ENCODE measurements around the gene INHBA.

Gene INHBA

GRCh38 chr7:41710838-41711237 lies 7.9 kb upstream of the INHBA start:
- no peak for DNase-seq

GRCh38 chr7:41709621-41710020 lies 6.7 kb upstream of the INHBA start:
- DNase-seq, result peak; percentile 38

DNA sequence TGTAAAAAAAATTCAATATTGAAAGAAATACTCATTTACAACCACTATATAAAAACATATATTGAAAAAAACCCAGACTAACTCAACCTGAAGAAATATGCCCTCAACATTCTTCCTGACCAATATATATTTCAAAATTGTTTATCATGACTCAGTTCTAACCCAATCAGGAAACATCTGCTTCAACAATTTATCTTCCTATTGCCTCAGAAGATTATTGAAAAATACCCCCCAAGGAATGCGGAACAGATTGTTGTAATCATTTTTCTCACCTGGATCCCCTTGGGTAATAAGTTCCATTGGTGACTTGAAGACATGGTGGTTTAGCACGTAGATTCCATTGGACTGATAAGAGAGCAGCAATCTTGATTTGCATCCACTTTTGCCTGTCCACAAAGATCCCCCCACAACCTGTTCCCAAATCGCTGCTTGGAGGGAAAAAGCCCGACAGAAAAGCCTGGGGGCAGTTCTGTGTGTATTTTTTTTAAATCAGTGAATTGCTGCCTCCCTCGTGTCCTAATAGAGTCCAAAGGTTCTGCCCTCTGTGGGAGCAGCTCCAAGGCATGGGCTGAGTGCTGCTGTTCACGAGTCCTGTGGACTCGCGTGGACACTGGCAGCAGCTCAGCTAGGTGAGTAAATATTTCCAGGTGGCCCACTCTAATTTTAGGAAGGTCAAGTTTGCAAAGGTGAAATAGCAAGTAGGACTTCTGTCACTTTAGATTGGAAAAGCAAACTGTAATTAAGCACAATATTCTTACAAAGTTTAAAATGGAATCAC lies 5.9 kb upstream of the INHBA start:
- DNase-seq, result no peak

DNA sequence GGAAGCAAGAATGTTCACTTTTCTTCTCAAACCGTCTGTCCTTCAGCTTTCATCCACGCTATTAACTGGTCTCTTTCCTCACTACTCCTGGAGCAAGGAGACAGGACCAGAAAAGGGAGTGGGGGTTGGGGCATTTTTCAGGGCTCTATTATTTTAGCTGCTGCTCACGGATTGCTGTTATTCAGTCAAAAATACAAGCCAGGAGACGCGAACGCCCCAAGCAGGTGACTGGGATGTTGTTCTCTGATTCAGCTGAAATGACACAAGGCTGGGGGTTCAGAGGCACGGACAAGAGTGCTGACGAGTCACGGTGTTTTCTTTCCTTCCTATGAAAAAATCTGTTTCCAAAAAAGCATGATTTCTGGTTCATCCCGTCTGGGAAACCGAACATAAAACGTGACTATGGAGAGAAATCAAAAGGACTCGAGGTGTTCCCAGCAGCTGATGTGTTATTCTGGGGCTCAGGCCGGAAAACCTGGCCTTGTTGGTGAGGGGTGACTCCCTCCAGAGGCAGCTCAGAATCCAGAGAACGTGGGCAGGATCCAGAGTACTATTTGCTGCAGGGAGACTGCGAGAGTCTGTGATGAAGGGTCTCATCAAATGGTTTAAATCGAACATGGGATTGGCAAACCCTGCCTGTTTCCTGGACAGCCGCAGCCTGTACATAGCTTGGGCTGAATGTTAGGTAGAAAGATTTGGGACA lies 3.5 kb upstream of the INHBA start:
- no peak for DNase-seq

DNA sequence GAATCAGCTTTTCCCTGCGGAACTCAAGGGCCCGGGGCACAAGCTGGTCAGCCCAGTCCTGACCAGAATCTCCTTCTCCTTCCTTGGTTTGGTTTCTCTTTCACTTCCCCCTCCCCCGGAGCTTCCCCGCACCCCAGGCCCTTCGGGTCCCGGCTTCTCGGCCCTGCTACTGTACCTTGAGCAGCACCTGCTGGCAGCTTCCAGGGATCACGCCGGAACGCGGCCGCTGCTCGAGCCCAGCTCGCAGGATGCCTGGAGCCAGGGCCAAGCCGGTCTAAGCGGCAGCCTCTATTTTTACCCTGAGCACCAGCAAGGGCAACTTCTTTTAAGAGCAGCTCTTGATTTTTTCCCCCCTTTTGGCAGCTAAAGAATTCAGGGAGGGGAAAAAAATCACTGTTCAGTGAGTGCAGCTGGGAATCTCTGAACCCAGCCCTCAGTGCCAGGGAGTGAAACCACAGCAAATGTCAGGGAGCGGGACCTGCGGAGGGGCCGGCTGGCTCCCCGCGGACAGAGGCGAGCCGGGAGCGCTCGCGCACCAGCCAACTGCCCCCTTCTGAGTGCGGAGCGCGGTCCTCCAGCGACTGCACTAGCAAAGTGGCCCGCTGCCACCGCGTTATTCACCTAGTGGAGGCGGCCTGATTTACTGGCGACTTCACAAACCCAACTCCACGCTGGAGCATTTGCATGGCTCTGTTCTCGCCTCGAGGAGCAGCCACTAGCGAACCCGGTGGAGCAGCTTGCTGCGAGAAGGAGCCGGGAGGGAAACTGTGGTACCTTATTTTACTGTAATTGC lies 2.4 kb upstream of the INHBA start:
- DNase-seq, result peak; percentile 86

- no peak for DNase-seq
Observed at GRCh38 chr7:41701068-41701941, 1.6 kb downstream of the INHBA start.

GRCh38 chr7:41700044-41700471 lies 2.8 kb downstream of the INHBA start:
- DNase-seq, result no peak

- peak; percentile 6 for DNase-seq
Observed at GRCh38 chr7:41699516-41699915, 3.4 kb downstream of the INHBA start.

DNA sequence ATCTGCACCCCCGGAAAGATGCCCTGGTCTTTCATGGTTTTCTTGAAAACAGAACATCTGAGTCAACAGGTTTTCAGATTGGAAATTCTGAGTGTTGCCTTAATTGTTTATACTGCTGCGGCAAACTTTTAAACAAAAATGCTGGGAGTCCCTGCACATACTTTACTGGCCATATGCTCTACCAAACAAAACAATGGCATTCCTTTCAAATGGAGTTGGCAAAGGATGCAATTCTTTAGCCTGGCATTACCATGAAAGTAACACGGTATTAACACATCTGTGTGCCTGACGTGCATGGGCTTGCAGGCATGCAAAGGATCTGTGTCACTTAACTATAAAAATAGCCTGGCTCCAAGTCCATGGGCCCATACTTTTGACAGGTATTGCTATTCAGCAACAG lies 4.2 kb downstream of the INHBA start:
- peak; percentile 29 for DNase-seq

GRCh38 chr7:41698114-41698513 lies 4.8 kb downstream of the INHBA start:
- no peak for DNase-seq

DNA sequence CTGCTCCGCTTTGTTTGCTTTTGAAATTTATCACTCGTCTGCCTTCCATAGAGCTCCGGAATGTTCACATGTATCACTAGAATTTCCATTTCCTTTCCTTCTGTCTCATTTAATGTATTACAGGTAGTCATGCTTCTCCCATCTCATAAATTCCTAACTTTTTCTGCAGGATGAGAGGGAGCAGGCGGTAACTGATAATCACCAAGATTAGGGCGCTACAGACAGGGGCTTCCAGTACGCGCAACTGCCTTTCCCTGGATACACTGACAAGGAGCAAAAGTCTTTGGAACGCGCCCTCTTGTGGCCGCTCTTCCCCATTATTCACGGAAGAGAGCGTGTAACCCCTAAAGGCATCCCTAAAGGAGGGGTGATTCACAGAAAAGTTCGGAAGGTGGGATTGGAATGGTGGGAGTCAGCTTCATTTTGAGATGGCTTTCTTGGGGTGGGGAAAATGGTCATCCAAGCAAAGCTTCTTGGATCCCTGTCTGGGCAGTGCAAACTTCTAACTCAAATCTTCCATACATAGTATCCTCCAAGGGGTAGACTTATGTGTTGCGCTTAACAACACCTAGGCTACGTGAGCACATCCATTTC lies 6.5 kb downstream of the INHBA start:
- DNase-seq, result peak; percentile 53

- no peak for DNase-seq
Observed at GRCh38 chr7:41695661-41696322, 7.1 kb downstream of the INHBA start.

DNA sequence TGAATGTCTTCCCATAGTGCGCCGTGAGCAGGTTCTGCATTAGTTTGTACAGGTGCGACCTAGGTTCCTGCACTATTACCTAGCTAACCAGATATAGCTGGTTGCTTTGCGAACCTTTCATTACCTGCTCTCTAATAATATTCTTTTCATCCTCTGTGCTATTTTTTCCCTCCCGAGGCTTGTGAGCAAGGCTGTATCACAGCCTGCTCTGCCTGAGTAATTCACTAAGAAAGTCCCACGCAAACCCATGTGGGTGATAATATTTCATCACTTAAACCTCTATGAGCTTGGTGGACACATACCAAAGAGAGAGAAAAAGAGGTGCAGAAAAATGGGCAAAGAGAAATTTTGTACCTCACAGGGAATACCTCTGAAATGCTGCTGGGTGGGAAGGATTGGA lies 8.4 kb downstream of the INHBA start:
- peak; percentile 16 for DNase-seq

DNA sequence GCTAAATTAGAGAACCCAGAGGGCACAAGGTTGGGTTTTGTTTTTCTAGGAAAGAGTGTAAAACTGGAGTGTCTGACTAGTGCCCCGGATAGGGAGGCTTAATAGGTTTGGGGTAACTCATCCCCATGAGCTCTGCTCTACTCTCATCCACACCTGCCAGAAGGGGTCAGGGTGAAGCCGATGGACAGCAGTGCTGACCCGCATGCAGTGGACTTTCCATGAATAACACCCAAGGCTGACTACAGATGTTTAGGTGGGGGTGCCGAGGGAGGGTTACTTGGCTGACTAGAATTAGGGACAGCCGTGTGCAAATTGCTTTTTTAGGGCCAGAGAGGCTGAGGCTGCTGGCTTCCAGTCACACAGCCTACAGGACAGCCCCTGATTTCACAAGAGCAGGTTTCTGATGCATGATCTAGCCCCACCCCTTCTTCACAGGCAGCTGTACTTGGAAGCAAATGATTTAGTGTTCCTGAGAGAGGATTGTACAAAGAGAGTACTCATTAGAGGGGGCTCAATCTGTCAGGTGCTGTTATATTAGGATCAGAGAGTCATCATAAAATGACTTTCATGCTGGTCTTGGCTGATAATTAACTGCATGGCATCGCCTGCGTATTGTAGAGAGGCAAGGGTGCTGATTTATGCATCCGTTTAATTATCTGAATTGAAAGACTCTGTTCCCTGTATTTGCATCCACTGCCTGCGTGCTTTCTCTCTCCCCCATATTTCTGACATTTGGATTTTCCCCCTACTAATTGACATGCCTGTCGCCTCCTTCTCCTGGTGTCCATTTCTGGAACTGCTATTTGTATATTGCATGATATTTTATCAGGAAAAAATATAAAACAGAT lies 9.5 kb downstream of the INHBA start:
- DNase-seq, result peak; percentile 91

DNA sequence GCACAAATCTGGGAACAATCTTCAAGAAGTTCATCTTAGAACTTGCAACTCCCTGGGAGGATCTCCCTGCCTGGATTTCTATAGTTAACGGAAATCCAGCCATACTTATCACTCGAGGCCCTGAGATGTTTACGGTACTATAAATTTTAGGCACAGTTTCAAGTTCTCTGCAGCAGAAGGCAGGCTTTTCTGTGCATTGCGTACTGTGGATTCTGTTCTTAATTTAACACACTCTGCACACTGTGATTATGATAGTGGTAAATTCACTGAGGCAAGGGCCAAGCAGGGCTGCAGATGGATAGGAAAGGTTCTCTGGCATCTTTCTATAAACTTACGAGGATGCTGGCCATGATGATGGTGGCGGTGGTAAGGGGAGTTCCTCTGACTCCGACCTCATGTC lies 10.6 kb downstream of the INHBA start:
- no peak for DNase-seq

DNA sequence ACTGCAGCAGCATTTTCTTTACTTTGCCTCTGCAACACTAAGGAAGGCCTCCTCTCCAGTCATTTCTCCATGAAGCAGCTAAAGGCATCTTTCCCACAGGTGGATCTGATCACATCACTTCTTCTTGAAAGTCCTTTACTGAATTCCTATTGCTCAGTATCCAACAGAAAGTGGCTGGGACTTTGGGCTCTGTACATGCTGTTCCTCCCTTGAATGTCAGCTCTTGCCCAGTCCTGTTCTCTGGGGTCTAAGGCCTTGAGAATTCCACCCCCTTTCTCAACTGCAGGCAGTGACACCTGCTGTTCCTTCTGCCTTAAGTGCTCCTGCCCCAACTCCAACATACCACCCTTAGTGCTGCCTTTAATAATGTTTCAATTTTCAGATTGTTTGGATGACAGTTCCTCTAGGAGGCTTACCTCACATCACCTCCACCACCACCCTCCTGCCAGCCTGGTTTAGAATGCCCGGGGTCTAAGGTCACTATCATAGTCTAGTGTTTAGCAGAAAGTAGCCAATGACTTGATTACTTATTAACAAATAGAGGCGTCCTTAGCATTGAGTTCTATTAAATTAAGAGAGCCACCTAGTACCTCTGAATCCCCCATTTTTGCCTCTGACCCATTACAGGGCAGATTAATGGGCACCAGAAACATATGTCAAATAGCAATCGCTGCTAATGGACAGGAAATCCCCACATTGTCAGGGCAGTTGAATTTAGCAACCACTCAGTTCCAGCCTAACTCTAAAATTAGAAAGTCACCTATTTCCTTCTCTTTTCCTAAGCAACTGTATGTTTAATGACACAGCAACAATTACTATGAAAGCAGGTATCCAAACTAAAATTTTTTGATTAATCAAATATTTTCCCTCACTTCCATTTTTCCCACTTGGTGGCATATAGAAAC lies 11.4 kb downstream of the INHBA start:
- peak; percentile 6 for DNase-seq

- no peak for DNase-seq
Observed at GRCh38 chr7:41689815-41690214, 13.1 kb downstream of the INHBA start.

DNA sequence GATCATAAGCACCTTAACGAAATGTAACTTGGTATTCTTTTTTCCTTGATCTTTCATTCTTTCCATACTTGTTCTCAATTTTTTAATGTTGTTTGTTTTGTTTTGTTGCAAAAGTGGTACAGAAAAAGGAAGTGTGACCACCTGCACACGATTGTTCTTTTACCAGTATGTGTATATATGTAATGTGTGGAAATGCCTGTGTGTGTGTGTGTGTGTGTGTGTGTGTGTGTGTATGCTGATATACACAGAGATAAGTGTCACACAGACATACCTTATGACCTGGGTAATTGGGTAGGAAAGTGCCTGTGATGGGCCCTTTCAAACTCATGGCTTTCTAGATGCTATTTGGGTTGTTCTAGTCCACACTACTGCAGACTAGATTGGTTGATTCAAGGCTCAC lies 14.0 kb downstream of the INHBA start:
- DNase-seq, result no peak

DNA sequence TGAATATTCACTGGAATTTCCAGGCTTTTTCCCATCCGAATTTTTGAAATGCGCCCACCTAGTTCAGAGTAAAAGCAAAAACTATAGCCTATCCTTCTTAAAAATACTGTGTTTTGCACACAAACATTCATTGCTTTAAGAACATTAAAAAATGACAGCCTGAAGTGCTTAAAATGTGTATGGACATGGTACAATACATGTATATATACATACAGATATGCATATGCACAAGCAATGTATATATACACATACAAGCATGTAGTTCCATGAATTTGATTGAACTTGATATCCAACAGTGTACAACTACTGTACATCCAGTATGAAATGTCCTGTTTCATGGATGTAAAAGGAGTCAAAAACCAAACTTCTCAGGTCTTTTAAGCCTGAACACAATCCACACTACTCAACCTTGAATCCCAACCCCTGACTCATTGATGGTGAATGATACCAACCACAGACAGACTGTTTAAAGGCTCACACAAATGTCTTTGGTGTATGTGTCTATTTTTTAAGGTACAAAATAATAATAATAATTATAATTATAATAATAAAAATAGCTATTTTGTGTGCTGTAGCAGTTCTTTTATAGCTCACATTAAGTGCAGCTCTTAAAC lies 14.8 kb downstream of the INHBA start:
- no peak for DNase-seq

Data from NCI-H69 (cell line).